ENCODE measurements around the gene ADD3.

The ADD3 gene

DNA sequence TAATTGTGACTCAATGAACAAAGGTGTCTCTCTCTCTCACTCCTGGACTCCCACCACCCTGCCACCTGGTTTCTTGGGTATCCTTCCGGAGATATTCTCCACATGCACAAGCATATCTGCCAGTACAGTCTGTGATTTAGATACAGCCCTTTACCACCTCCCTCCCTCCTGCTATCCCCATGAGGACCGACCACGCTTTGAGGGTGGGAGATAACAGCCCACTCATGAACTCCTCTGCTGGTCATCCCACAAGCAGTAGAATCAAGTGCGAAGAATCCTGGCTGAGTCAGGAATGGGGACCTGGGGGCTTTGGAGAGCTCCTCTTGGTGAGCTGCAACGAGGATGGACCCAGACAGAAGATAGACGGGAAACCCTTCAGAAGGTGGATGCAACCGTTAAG is 171.4 kb downstream of the ADD3 start:
- Mint-ChIP-seq H3K36me3 (peaks cover 4% of the 10 kb centered on the region), H3K27me3 (peaks cover 21% of the 10 kb centered on the region), H3K9me3 (ENCODE audit: low read depth) (no peaks in the 10 kb centered on the region), H3K27ac (no peak overlapping the region), H3K4me3 (no peak overlapping the region), H3K4me1 (ENCODE audit: low read depth) (no peaks in the 10 kb centered on the region)

DNA sequence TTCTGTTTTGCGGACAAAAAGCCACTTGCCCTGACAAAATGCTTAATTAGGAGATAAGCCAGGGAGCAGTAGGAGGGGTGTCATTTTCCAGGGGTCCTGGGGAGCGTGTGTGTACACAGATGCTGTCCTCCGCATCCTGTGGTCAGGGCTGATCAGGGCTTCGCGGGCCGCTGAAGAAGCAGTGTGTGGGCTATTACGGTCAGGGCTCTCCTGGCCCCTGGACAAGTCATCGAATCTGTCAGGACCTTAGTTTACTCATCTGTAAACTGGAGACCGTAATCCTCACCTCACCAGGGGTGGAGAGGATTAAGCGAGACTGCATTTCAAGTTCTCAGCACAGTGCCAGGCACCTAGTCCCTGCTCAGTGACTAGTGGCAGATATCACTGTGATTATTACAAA is 173.7 kb downstream of the ADD3 start:
- Mint-ChIP-seq H3K4me1 (ENCODE audit: low read depth) (no peaks in the 10 kb centered on the region), H3K4me3 (no peak overlapping the region), H3K27ac (no peak overlapping the region), H3K36me3 (peaks cover 4% of the 10 kb centered on the region), H3K9me3 (ENCODE audit: low read depth) (no peaks in the 10 kb centered on the region), H3K27me3 (peaks cover 14% of the 10 kb centered on the region)

GRCh38 chr10:110181911-110182310 is 174.1 kb downstream of the ADD3 start:
- H3K9me3 Mint-ChIP-seq (ENCODE audit: low read depth), result no peaks in the 10 kb centered on the region
- no peak overlapping the region for H3K27ac Mint-ChIP-seq
- H3K4me1 Mint-ChIP-seq (ENCODE audit: low read depth), result no peaks in the 10 kb centered on the region
- H3K27me3 Mint-ChIP-seq, result peaks cover 12% of the 10 kb centered on the region
- H3K36me3 Mint-ChIP-seq, result peaks cover 4% of the 10 kb centered on the region
- H3K4me3 Mint-ChIP-seq, result no peak overlapping the region

GRCh38 chr10:110184398-110184797 is 176.6 kb downstream of the ADD3 start:
- no peaks in the 10 kb centered on the region for H3K4me1 Mint-ChIP-seq (ENCODE audit: low read depth)

More at GRCh38 chr10:110184398-110184797, 176.6 kb downstream of the ADD3 start:
- Mint-ChIP-seq H3K36me3 (no peaks in the 10 kb centered on the region), H3K27ac (no peak overlapping the region), H3K4me3 (no peak overlapping the region), H3K27me3 (peaks cover 6% of the 10 kb centered on the region), H3K9me3 (ENCODE audit: low read depth) (no peaks in the 10 kb centered on the region)
